T-cell (primary cell): Measurements from ENCODE around the gene RAPGEF4. TPM values are rescaled to one million over a fixed set of nuclear protein-coding genes. Genes with fewer than 3 reads are reported as not detected.

Experiments used
- ATAC-seq, 4 experiments: fragments of 200-7000 bp in 3 of 4; fragments of 150-1000 bp in 1 of 4; cut with Tn5 transposase; replicated peaks in 1 of 4; 1 replicate in 3 of 4; 2 replicates in 1 of 4; pipeline ENCODE4 v1.10.0; 2021; ENCODE audit warnings: moderate library complexity in 3 of 4, mild to moderate bottlenecking in 2 of 4, moderate number of reproducible peaks in 1 of 4
- CTCF ChIA-PET, 2 donors: fragments of 300-600 bp; sonication (Branson Sonifier 250); formaldehyde crosslinking; loops; one replicate each; lab custom pipeline; 2022; ENCODE audit warnings: antibody characterized with exemption in 2 of 2; lab: Charles Lee
- POLR2A ChIA-PET, 2 donors: fragments of 300-600 bp; sonication (Branson Sonifier 250); formaldehyde crosslinking; loops; one replicate each; lab custom pipeline; 2022; ENCODE audit warnings: antibody characterized with exemption in 2 of 2; lab: Charles Lee
- DNase-seq, 35 experiments: peaks; one replicate each; pipeline versions ENCODE4 v3.0.0 to v3.0.0-alpha.2; 2013 to 2023
- H3K27ac ChIP-seq: one replicate; pipeline ENCODE4 v1.5.1; 2013; ENCODE audit warnings: low read length
- H3K27me3 ChIP-seq, 2 experiments: replicated peaks in 1 of 2; 1 replicate in 1 of 2; 2 replicates in 1 of 2; pipeline versions ENCODE4 v1.6.1 to v1.7.0; 2013; ENCODE audit warnings: low read length in 1 of 2, mixed read lengths in 1 of 2; ENCODE audit not compliant: control insufficient read depth in 2 of 2, insufficient read depth in 2 of 2; ENCODE audit errors: extremely low read depth in 1 of 2
- H3K36me3 ChIP-seq, 2 donors: 1 replicate in 1 of 2; 2 replicates in 1 of 2; pipeline versions ENCODE4 v1.6.1 to v1.7.0; 2013; ENCODE audit warnings: low read length in 1 of 2; ENCODE audit not compliant: control insufficient read depth in 2 of 2, insufficient read depth in 1 of 2; ENCODE audit errors: extremely low read depth in 1 of 2
- H3K4me1 ChIP-seq, 2 experiments: 1 replicate in 1 of 2; 2 replicates in 1 of 2; pipeline versions ENCODE4 v1.6.1 to v1.7.0; 2013; ENCODE audit warnings: low read length in 2 of 2, mixed read lengths in 1 of 2; ENCODE audit not compliant: insufficient read depth in 2 of 2, control insufficient read depth in 1 of 2; ENCODE audit errors: extremely low read depth in 1 of 2
- H3K4me3 ChIP-seq, 2 donors: 1 replicate in 1 of 2; 2 replicates in 1 of 2; pipeline versions ENCODE4 v1.5.1 to v1.7.0; 2013; ENCODE audit warnings: mild to moderate bottlenecking in 2 of 2, low read length in 1 of 2, moderate library complexity in 1 of 2; ENCODE audit not compliant: control insufficient read depth in 1 of 2; ENCODE audit errors: extremely low read depth in 1 of 2
- H3K9me3 ChIP-seq: 2 replicates; pipeline ENCODE4 v1.7.0; 2013
- H3K27ac Mint-ChIP-seq, 2 donors: one replicate each; pipeline ENCODE4 v1.8.0; 2020 to 2021; ENCODE audit warnings: mild to moderate bottlenecking in 2 of 2, mixed read lengths in 2 of 2
- H3K27me3 Mint-ChIP-seq, 2 donors: one replicate each; pipeline ENCODE4 v1.8.0; 2021 to 2022; ENCODE audit warnings: mixed read lengths in 2 of 2
- H3K36me3 Mint-ChIP-seq: one replicate; pipeline ENCODE4 v1.8.0; 2021; ENCODE audit warnings: mixed read lengths
- H3K4me1 Mint-ChIP-seq, 3 donors: one replicate each; pipeline ENCODE4 v1.8.0; 2020 to 2022; ENCODE audit warnings: mixed read lengths in 3 of 3, mild to moderate bottlenecking in 1 of 3
- H3K4me3 Mint-ChIP-seq, 3 donors: one replicate each; pipeline ENCODE4 v1.8.0; 2020 to 2022; ENCODE audit warnings: mild to moderate bottlenecking in 3 of 3, mixed read lengths in 3 of 3, moderate library complexity in 3 of 3
- H3K9me3 Mint-ChIP-seq, 3 donors: one replicate each; pipeline ENCODE4 v1.8.0; 2020 to 2022; ENCODE audit warnings: mixed read lengths in 3 of 3
- WGBS: methylation state at CpG from one replicate; pipeline ENCODE4 v1.1.5; 2013; ENCODE audit warnings: missing lambda C conversion rate; ENCODE audit not compliant: insufficient coverage; 5-methylcytosine and 5-hydroxymethylcytosine counted together
- total RNA-seq, 35 experiments: library from RNA in 6 of 35; stranded (reverse) in 6 of 35; fragments of 120-200 nt in 1 of 35; gene quantifications; one replicate each; pipeline versions ENCODE4 v1.2.1 to v1.2.4 and lab custom pipeline; 2013 to 2026

The RAPGEF4 gene
- total RNA-seq, 5 donors from 2014 or later (not counting 1 experiment from before 2014, with no cell fraction given) = 0.18 to 2.5 (median 0.38) TPM

DNA sequence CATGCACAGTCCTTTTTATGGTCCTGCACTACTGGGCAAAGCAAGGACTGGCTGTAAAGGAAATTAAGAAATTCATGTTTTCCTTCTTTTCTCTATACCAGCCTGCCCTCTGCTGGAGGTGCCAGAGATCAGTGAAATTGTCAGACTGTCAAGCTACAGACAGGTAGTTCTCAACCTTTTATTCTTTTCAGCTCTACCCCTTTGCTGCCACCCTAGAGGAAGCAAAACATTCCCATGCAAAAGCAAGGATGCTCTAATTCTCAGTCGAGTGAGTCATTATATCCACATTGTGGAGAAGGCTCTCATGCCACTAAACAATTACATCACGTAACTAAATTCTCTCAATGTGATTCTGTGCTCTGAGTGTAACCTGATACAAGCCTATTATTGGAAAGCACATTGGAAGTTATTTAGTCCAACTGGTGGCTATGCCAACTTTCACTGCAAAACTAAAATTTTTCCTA, 25.0 kb upstream of the RAPGEF4 start:
- no peak overlapping the region for H3K27ac Mint-ChIP-seq
- no peaks in the 10 kb centered on the region for H3K4me1 Mint-ChIP-seq
- no peak overlapping the region for H3K4me3 Mint-ChIP-seq
- POLR2A ChIA-PET = interaction anchor here in 1 of 2 donors (0.6 kb wide), 1 partner anchor 123 kb away, joined by 3 read pairs; no protein-coding TSS in a partner anchor
- ATAC-seq (peak in 1 of 4 experiments; percentile 56), DNase-seq (peak in 25 of 35 experiments; percentile 6 to 58 (median 27))
- no peaks in the 10 kb centered on the region for H3K36me3 ChIP-seq
- H3K9me3 Mint-ChIP-seq = no peaks in the 10 kb centered on the region
- H3K27ac ChIP-seq = no peak overlapping the region
- WGBS = no CpG with 5 or more reads among the region's 2 CpGs
- no peak overlapping the region for H3K4me3 ChIP-seq
- CTCF ChIA-PET = interaction anchor here (0.5 to 1.8 kb wide), 11 partner anchors 17 to 1137 kb away, joined by 3 to 6 read pairs (median 4); no protein-coding TSS in a partner anchor
- peaks cover 6 to 20% of the 10 kb centered on the region in 2 donors for H3K27me3 Mint-ChIP-seq
- no peaks in the 10 kb centered on the region for H3K9me3 ChIP-seq
- H3K4me1 ChIP-seq = no peaks in the 10 kb centered on the region
- H3K27me3 ChIP-seq = peaks cover 0 to 28% of the 10 kb centered on the region in 2 experiments
- no peaks in the 10 kb centered on the region for H3K36me3 Mint-ChIP-seq

DNA sequence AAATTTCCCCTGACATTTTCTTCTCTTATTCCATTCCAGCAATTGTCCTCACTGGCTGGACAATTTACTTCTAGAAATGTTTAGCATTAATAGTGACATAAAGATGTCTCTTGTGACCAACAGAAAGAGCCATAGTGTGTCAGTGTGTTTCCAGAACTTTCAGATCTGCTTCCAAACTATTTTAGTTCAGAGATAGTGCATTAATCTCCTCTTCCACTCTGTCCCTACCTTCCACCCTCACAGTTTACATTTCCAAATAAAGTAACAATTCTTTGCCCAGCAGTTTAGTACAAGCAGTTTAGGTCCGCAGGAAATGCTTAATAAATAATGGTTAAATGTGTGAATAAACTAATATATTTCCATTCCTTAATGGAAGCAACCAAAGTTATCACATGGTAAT, 24.5 kb upstream of the RAPGEF4 start:
- POLR2A ChIA-PET = interaction anchor here in 1 of 2 donors (0.6 kb wide), 2 partner anchors 124 to 316 kb away, joined by 3 read pairs; no protein-coding TSS in a partner anchor
- H3K36me3 Mint-ChIP-seq = no peaks in the 10 kb centered on the region

DNA sequence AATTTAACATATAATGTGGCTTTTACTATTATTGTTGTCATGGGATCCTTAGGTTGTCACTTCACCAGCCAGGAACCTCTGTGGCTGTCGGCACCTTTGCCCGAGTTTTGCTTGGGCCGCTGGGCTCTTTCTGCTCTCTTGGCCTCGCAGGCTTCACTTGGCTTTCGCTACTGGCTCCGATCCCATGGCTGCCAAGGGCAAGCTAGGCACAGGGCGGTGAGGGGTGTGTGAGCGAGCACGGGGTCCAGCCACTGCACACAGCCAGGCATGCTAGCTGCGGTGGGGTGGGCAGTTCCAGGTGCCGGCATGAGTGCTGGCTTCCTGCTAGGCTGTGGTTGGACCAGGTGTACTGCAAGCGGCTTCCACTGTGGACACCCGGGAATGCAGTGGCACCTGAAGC, 23.4 kb upstream of the RAPGEF4 start:
- ATAC-seq = no peak
- H3K27ac ChIP-seq = no peak overlapping the region
- Mint-ChIP-seq H3K27me3 (peaks cover 6 to 10% of the 10 kb centered on the region in 2 donors), H3K4me1 (no peaks in the 10 kb centered on the region), H3K9me3 (no peaks in the 10 kb centered on the region), H3K27ac (no peak overlapping the region), H3K36me3 (no peaks in the 10 kb centered on the region), H3K4me3 (no peak overlapping the region)
- 84% methylated on average over 13 of the region's 13 CpGs for WGBS
- no peak overlapping the region for H3K4me3 ChIP-seq
- no peaks in the 10 kb centered on the region for H3K9me3 ChIP-seq
- DNase-seq = no peak
- POLR2A ChIA-PET = no interaction called here
- H3K4me1 ChIP-seq = no peaks in the 10 kb centered on the region
- peaks cover 0 to 18% of the 10 kb centered on the region in 2 experiments for H3K27me3 ChIP-seq
- H3K36me3 ChIP-seq = no peaks in the 10 kb centered on the region
- CTCF ChIA-PET = interaction anchor here in 1 of 2 donors (0.7 to 1.4 kb wide), 3 partner anchors 9 to 224 kb away, joined by 3 to 4 read pairs (median 3); no protein-coding TSS in a partner anchor

More for the DNA sequence above, 24.5 kb upstream of the RAPGEF4 start:
- DNase-seq (no peak), ATAC-seq (no peak)
- H3K9me3 ChIP-seq = no peaks in the 10 kb centered on the region
- Mint-ChIP-seq H3K4me3 (no peak overlapping the region), H3K9me3 (no peaks in the 10 kb centered on the region), H3K27me3 (peaks cover 6 to 16% of the 10 kb centered on the region in 2 donors), H3K27ac (no peak overlapping the region), H3K4me1 (no peaks in the 10 kb centered on the region)
- no peak overlapping the region for H3K27ac ChIP-seq
- CTCF ChIA-PET = interaction anchor here (0.6 to 1.8 kb wide), 10 partner anchors 18 to 1137 kb away, joined by 3 to 6 read pairs (median 4); no protein-coding TSS in a partner anchor
- WGBS = no CpG with 5 or more reads among the region's 1 CpG
- no peaks in the 10 kb centered on the region for H3K36me3 ChIP-seq
- H3K4me1 ChIP-seq = no peaks in the 10 kb centered on the region
- no peak overlapping the region for H3K4me3 ChIP-seq
- peaks cover 0 to 28% of the 10 kb centered on the region in 2 experiments for H3K27me3 ChIP-seq

DNA sequence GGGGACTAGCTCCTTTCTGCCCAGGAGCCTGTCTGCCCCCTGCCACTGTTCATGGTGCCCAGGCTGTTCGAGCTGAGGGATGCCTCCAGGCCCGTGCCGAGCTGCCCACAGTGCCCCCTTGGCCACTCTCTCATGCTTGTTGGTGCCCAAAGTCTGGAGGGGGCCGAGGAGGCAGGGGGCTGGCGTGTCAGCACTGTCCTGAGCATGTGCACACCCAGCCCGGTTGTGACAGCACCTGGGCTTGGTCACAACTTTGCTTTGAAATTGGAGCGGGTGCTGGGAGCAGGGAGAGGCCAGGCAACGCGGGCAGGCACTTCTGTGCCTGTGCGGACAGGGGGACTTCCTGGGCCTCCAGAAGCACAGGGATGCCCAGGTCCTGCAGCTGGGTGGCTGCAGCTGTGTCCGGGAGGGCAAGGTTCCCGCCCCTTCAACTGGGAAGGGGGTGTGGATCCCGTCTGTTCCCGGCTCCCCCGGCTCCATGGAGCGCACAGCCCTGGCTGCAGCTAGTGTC, 22.2 kb upstream of the RAPGEF4 start:
- no peaks in the 10 kb centered on the region for H3K4me1 Mint-ChIP-seq
- no peak for ATAC-seq
- Histone ChIP-seq H3K36me3 (no peaks in the 10 kb centered on the region), H3K27me3 (peaks cover 0 to 16% of the 10 kb centered on the region in 2 experiments), H3K4me1 (no peaks in the 10 kb centered on the region), H3K9me3 (no peaks in the 10 kb centered on the region), H3K4me3 (no peak overlapping the region), H3K27ac (no peak overlapping the region)
- no peak overlapping the region for H3K27ac Mint-ChIP-seq
- no peak for DNase-seq
- H3K36me3 Mint-ChIP-seq = no peaks in the 10 kb centered on the region
- H3K9me3 Mint-ChIP-seq = no peaks in the 10 kb centered on the region
- ChIA-PET POLR2A (no interaction called here), CTCF (interaction anchor here in 1 of 2 donors (1.0 to 1.3 kb wide), 2 partner anchors 119 to 1010 kb away, joined by 3 read pairs; no protein-coding TSS in a partner anchor)
- 85% methylated on average over 12 of the region's 16 CpGs for WGBS
- no peak overlapping the region for H3K4me3 Mint-ChIP-seq
- H3K27me3 Mint-ChIP-seq = peaks cover 3 to 6% of the 10 kb centered on the region in 2 donors

DNA sequence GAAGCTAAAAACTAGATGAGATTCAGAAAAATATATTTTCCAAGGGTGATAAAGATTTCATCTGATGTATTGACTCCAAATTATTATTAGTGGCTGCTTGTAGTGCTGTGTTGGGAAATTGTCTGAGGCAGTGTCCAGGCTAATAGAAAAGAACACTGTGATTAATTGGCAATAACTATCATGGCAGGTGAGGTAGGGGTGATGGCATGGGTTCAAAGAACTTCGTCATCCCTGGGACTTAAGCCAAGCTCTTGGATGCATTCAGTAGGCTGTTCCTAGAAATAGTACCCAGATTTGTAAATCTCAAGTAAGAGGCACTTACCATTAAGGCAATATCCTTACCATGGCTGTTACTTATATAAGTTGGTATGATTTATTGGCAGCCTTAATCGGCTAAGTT, 13.2 kb upstream of the RAPGEF4 start:
- ATAC-seq = no peak
- peaks cover 3 to 20% (median 12%) of the 10 kb centered on the region in 3 donors for H3K9me3 Mint-ChIP-seq
- Histone ChIP-seq H3K9me3 (peaks cover 3% of the 10 kb centered on the region), H3K27ac (no peak overlapping the region), H3K36me3 (no peaks in the 10 kb centered on the region), H3K4me3 (no peak overlapping the region), H3K27me3 (peaks cover 0 to 8% of the 10 kb centered on the region in 2 experiments), H3K4me1 (no peaks in the 10 kb centered on the region)
- peaks cover 3 to 21% of the 10 kb centered on the region in 2 donors for H3K27me3 Mint-ChIP-seq
- ChIA-PET POLR2A (no interaction called here), CTCF (no interaction called here)
- no peak overlapping the region for H3K27ac Mint-ChIP-seq
- H3K4me3 Mint-ChIP-seq = no peak overlapping the region
- peaks cover 8% of the 10 kb centered on the region for H3K36me3 Mint-ChIP-seq
- DNase-seq = no peak
- no CpG with 5 or more reads among the region's 2 CpGs for WGBS
- no peaks in the 10 kb centered on the region for H3K4me1 Mint-ChIP-seq

DNA sequence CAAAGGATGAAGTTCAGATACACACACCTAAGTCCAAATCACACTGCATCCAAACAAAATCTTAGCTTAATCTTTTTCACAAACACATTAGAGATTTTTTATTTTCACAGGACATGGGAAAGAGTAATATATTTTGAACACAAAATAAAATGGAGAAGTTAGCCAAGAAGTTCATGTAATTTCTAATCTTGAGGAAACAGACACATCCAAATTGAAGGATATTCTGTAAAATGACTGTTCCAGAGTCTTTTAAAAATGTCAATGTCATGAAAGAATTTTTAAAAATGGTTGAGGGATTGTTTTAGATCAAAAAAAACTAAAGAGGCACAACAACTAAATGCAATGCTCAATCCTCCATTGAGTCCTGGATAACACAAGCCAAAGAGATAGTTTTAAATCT, 12.4 kb upstream of the RAPGEF4 start:
- ChIA-PET POLR2A (no interaction called here), CTCF (interaction anchor here in 1 of 2 donors (0.6 kb wide), 1 partner anchor 117 kb away, joined by 3 read pairs; no protein-coding TSS in a partner anchor)
- no peak overlapping the region for H3K4me3 ChIP-seq
- peaks cover 3 to 20% (median 12%) of the 10 kb centered on the region in 3 donors for H3K9me3 Mint-ChIP-seq
- H3K27me3 ChIP-seq = peaks cover 0 to 8% of the 10 kb centered on the region in 2 experiments
- no peak for ATAC-seq
- no peaks in the 10 kb centered on the region for H3K4me1 ChIP-seq
- H3K4me1 Mint-ChIP-seq = no peaks in the 10 kb centered on the region
- DNase-seq = no peak
- no peak overlapping the region for H3K27ac Mint-ChIP-seq
- no peak overlapping the region for H3K4me3 Mint-ChIP-seq
- peaks cover 3% of the 10 kb centered on the region for H3K9me3 ChIP-seq
- H3K27me3 Mint-ChIP-seq = peaks cover 3 to 21% of the 10 kb centered on the region in 2 donors
- H3K36me3 ChIP-seq = no peaks in the 10 kb centered on the region
- no peak overlapping the region for H3K27ac ChIP-seq
- peaks cover 8% of the 10 kb centered on the region for H3K36me3 Mint-ChIP-seq
